ENCODE data around the gene ALDH4A1. TPM values are rescaled to one million over a fixed set of nuclear protein-coding genes. Genes with fewer than 3 reads are reported as not detected.

Gene ALDH4A1
- total RNA-seq, 1 donor from 2014 or later = 11.7 TPM

- no peak for DNase-seq
- Histone ChIP-seq H3K27ac (no peak overlapping the region), H3K27me3 (ENCODE audit: low read depth) (no peaks in the 10 kb centered on the region), H3K4me1 (peaks cover 81% of the 10 kb centered on the region), H3K36me3 (peaks cover 5% of the 10 kb centered on the region), H3K9me3 (no peaks in the 10 kb centered on the region), H3K4me3 (no peak overlapping the region)
- TF ChIP-seq, protein P1, sequence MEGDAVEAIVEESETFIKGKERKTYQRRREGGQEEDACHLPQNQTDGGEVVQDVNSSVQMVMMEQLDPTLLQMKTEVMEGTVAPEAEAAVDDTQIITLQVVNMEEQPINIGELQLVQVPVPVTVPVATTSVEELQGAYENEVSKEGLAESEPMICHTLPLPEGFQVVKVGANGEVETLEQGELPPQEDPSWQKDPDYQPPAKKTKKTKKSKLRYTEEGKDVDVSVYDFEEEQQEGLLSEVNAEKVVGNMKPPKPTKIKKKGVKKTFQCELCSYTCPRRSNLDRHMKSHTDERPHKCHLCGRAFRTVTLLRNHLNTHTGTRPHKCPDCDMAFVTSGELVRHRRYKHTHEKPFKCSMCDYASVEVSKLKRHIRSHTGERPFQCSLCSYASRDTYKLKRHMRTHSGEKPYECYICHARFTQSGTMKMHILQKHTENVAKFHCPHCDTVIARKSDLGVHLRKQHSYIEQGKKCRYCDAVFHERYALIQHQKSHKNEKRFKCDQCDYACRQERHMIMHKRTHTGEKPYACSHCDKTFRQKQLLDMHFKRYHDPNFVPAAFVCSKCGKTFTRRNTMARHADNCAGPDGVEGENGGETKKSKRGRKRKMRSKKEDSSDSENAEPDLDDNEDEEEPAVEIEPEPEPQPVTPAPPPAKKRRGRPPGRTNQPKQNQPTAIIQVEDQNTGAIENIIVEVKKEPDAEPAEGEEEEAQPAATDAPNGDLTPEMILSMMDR (IDR thresholded peaks at IDR 0.05) = no peak
- ATAC-seq = no peak
- intact Hi-C loops (cut with DNase I) = no loop called here
These were observed 22.9 kb upstream of the ALDH4A1 start for GRCh38 chr1:18925279-18925678.

DNA sequence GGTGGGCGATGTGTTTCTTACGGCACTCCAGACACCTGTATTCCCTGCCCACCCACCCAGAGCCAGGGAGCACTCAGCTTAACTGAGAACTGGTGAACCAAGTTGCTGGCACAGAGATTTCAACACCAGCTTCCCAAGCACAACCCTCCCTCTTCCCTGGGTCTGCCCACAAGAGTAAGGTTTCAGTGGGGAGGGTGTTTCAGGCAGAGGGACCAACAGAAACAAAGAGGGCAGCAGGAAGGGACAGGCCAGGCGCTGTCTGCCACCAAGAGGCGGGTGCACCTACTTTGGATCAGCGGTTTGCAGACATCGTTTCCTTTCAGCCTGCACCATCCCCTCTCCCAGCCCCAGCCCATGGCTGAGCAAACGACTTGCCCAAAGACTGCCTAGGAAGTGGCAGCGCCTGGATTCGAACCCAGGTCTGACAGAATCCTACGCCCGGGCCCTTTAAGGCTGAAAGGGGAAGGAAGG is 21.9 kb upstream of the ALDH4A1 start:
- TF ChIP-seq, protein P1 (IDR thresholded peaks at IDR 0.05) = no peak
- peak overlapping the region; percentile 78 for H3K27ac ChIP-seq

GRCh38 chr1:18923756-18924211 is 21.4 kb upstream of the ALDH4A1 start:
- intact Hi-C loops (cut with DNase I) = no loop called here
- TF ChIP-seq, protein P1 (IDR thresholded peaks at IDR 0.05) = no peak
- no peaks in the 10 kb centered on the region for H3K9me3 ChIP-seq
- H3K4me3 ChIP-seq = no peak overlapping the region
- H3K4me1 ChIP-seq = peaks cover 68% of the 10 kb centered on the region
- H3K36me3 ChIP-seq = peaks cover 15% of the 10 kb centered on the region
- no peaks in the 10 kb centered on the region for H3K27me3 ChIP-seq (ENCODE audit: low read depth)
- peak overlapping the region; percentile 78 for H3K27ac ChIP-seq
- ATAC-seq (no peak), DNase-seq (no peak)

More for the DNA sequence above, 21.9 kb upstream of the ALDH4A1 start:
- no peak for ATAC-seq
- Histone ChIP-seq H3K9me3 (no peaks in the 10 kb centered on the region), H3K27me3 (ENCODE audit: low read depth) (no peaks in the 10 kb centered on the region), H3K4me3 (no peak overlapping the region), H3K36me3 (peaks cover 15% of the 10 kb centered on the region), H3K4me1 (peaks cover 73% of the 10 kb centered on the region)
- intact Hi-C loops (cut with DNase I) = no loop called here
- no peak for DNase-seq

DNA sequence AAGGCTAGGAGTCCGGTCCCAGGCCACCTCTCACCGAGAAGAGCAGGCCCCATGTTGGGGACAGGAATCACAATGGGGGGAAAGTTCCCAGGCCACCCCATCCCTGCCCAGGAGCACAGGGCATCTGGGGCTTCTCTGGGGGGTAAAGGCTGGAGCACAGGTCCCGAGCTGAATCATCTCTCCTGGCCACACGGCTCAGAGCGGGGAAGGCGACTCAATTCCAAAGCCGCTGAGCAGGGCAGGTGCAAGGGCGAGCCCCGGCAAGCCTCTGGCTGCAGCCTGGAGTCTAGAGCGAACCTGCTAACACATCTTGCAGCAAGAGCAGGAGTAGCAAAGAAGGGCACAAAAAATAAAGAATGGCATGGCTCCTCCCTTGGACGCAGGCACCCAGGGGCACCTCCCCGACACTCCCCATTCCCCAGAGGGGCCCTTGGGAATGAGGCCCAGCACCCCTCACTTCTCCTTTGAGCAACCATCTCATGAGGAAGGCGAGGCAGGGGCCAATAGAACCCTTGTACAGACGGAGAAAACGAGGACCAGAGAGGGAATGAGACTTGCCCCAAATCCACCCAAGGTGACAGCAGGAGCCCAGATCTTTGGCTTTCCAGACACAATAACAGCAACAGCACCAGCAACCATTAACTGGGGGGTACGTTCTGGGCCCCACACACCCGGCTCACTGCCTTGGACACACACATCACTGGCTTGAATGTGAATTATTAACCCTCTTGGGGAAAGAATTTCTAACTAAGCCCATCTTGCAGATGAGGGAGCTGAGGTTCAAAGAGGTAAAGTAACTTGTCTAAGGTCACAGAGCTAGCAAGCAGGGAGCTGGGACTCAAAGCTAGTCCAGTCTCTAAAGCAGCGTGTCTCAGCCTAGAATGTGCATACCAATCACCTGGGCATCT is 20.7 kb upstream of the ALDH4A1 start:
- ATAC-seq = no peak
- Histone ChIP-seq H3K36me3 (peaks cover 21% of the 10 kb centered on the region), H3K4me3 (no peak overlapping the region), H3K27me3 (ENCODE audit: low read depth) (no peaks in the 10 kb centered on the region), H3K4me1 (peaks cover 61% of the 10 kb centered on the region), H3K9me3 (no peaks in the 10 kb centered on the region), H3K27ac (peak overlapping the region; percentile 78)
- intact Hi-C loops (cut with DNase I) = no loop called here
- TF ChIP-seq, protein P1 (IDR thresholded peaks at IDR 0.05) = no peak
- DNase-seq = no peak

GRCh38 chr1:18922319-18922726 is 20.0 kb upstream of the ALDH4A1 start:
- Histone ChIP-seq H3K27me3 (ENCODE audit: low read depth) (no peaks in the 10 kb centered on the region), H3K27ac (peak overlapping the region; percentile 78), H3K36me3 (peaks cover 25% of the 10 kb centered on the region), H3K4me1 (peaks cover 54% of the 10 kb centered on the region), H3K9me3 (no peaks in the 10 kb centered on the region), H3K4me3 (no peak overlapping the region)
- TF ChIP-seq, protein P1 (IDR thresholded peaks at IDR 0.05) = peak; percentile 14
- intact Hi-C loops (cut with DNase I) = no loop called here
- ATAC-seq = peak; percentile 73 to 75
- DNase-seq = peak; percentile 74
